Fibroblast of villous mesenchyme (primary cell): ENCODE data around the gene AFAP1. TPM values are rescaled to one million over a fixed set of nuclear protein-coding genes. Genes with fewer than 3 reads are reported as not detected.
A peak's percentile ranks its signal among the peaks of the same experiment; 100 is the strongest.

Source experiments
- DNase-seq: peaks from one replicate; pipeline ENCODE4 v3.0.0-alpha.2; 2010; ENCODE audit warnings: low read depth
- H3K4me3 ChIP-seq: 2 replicates; pipeline ENCODE4 v1.5.1; 2011; ENCODE audit warnings: low read depth, mild to moderate bottlenecking, low read length
- CTCF ChIP-seq: IDR thresholded peaks from 2 replicates; pipeline ENCODE4 v1.5.1; 2012; ENCODE audit warnings: low read depth, mild to moderate bottlenecking, low read length; ENCODE audit not compliant: insufficient read depth
- total RNA-seq: library from RNA; depleted of rRNA; stranded (reverse); fragments of >200 nt; gene quantifications from 2 replicates; pipeline ENCODE4 v1.2.3, GENCODE V29; 2012

The AFAP1 gene
- total RNA-seq, 1 donor, result 133 TPM

DNA sequence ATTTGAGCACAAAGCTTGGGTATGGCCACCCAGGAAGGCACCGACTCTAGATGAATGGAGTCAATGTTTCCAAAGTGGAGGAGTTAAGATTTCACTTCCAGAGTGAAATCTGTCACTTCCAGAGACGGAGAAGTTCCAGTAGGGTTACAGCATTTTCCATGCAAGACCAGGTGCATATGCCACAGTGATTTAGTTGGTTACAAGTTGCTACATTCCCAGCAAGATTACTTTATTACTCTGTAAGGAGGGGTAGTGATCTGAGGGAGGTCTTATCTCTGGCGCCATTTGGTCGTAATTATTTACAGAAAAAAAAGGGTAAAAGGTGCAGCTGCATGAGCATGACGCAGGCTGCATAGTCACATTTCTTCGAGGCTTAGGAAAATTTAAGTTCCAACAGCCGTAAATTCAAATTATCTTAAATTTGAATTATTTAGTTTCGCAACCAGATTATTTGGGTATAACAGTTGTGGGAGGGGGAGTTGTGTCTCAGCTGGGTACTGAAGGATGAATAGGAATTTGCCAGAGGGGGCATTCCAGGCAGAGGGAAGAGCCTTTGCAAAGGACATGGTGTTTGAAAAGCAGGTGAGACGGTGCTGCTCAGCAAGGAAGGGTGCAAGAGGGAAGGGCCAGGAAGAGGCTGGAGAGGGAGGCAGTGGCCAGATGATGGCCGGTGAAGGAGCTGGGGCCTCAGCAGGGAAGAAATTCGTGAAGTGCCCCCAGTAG lies 17.4 kb upstream of the AFAP1 start:
- no peak for TF ChIP-seq CTCF
- H3K4me3 ChIP-seq, result no peak overlapping the region
- peak; percentile 74 for DNase-seq

- TF ChIP-seq CTCF, result no peak
- peak; percentile 59 for DNase-seq
- no peak overlapping the region for H3K4me3 ChIP-seq
Observed at GRCh38 chr4:7956270-7956808, 16.7 kb upstream of the AFAP1 start.

DNA sequence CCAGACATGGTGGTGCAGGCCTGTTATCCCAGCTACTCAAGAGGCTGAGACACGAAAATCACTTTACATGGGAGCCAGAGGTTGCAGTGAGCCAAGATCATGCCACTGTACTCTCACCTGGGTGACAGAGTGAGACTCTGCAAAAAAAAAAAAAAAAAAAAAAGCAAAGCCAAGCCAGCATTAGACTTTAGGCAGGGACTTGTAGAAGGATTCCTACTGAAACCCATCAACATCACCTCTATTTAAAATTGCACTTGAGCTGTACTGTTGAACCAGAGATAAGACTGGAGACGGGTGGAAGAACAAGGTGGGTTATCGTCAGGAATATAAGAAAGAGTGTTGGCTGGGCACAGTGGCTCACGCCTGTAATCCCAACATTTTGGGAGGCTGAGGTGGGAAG lies 15.7 kb upstream of the AFAP1 start:
- DNase-seq, result no peak
- H3K4me3 ChIP-seq, result no peak overlapping the region
- TF ChIP-seq CTCF, result no peak

DNA sequence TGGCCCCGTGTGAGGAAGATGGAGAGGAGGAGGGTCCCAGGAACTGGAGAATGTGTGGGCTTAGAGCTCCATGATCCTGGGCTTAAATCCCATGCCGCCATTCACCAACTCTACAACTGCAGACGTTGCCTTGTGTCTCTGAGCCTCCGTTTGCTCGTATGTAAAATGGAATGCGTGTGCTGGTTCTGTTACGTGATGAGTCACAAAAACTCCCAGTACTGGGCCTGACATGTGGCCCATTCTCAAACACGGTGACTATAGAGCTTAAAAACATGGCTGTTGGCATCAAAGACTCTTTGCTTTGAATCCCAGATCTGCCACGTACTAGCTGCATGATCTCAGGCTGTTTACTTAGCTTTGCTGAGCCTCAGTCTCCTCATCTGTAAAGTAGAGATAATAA lies 13.0 kb upstream of the AFAP1 start:
- DNase-seq, result no peak
- H3K4me3 ChIP-seq, result no peak overlapping the region
- no peak for TF ChIP-seq CTCF

- no peak for TF ChIP-seq CTCF
- no peak overlapping the region for H3K4me3 ChIP-seq
- DNase-seq, result no peak
Observed at GRCh38 chr4:7950301-7951092, 10.8 kb upstream of the AFAP1 start.

- H3K4me3 ChIP-seq, result no peak overlapping the region
- TF ChIP-seq CTCF, result no peak
- DNase-seq, result no peak
Observed at GRCh38 chr4:7949759-7950158, 10.1 kb upstream of the AFAP1 start.
